Vagina (tissue), 2 donors: ENCODE measurements around the gene KIF24.

ENCODE experiments used
- CTCF ChIP-seq, 3 experiments: fragments of 450-650 bp in 2 of 3; fragments of 200-600 bp in 1 of 3; sonication (generic) in 1 of 3; IDR thresholded peaks; one replicate each; pipeline ENCODE4 v1.5.1; 2017 to 2019; ENCODE audit warnings: antibody characterized with exemption in 3 of 3, mild to moderate bottlenecking in 2 of 3, moderate library complexity in 2 of 3
- POLR2A ChIP-seq, 2 donors: fragments of 450-650 bp; IDR thresholded peaks; one replicate each; pipeline ENCODE4 v1.6.1; 2017; ENCODE audit warnings: antibody characterized with exemption in 2 of 2, mild to moderate bottlenecking in 2 of 2, moderate library complexity in 2 of 2

GRCh38 chr9:34328987-34329832 is at the start of gene KIF24, which contains the start of gene NUDT2:
- TF ChIP-seq CTCF (IDR thresholded peaks at IDR 0.05) = no peak
- peak in 1 of 2 donors; percentile 54 for TF ChIP-seq POLR2A (IDR thresholded peaks at IDR 0.05)
